Upper lobe of left lung (tissue), 4 donors: Measurements from ENCODE around the gene ABHD1.

Source experiments
- CTCF ChIP-seq, 6 experiments: fragments of 450-650 bp in 4 of 6; fragments of 200-600 bp in 2 of 6; sonication (generic) in 2 of 6; IDR thresholded peaks; one replicate each; pipeline ENCODE4 v1.5.1; 2016 to 2019; ENCODE audit warnings: antibody characterized with exemption in 6 of 6
- POLR2A ChIP-seq, 4 donors: fragments of 450-650 bp; IDR thresholded peaks; one replicate each; pipeline ENCODE4 v1.5.1; 2016 to 2017; ENCODE audit warnings: antibody characterized with exemption in 4 of 4, mild to moderate bottlenecking in 2 of 4

- TF ChIP-seq CTCF (IDR thresholded peaks at IDR 0.05) (no peak), POLR2A (IDR thresholded peaks at IDR 0.05) (no peak)
Observed at GRCh38 chr2:27170581-27171337, 47.1 kb downstream of the ABHD1 start.
